ENCODE measurements around the gene RBM11.

Gene RBM11, protein sequence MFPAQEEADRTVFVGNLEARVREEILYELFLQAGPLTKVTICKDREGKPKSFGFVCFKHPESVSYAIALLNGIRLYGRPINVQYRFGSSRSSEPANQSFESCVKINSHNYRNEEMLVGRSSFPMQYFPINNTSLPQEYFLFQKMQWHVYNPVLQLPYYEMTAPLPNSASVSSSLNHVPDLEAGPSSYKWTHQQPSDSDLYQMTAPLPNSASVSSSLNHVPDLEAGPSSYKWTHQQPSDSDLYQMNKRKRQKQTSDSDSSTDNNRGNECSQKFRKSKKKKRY

DNA sequence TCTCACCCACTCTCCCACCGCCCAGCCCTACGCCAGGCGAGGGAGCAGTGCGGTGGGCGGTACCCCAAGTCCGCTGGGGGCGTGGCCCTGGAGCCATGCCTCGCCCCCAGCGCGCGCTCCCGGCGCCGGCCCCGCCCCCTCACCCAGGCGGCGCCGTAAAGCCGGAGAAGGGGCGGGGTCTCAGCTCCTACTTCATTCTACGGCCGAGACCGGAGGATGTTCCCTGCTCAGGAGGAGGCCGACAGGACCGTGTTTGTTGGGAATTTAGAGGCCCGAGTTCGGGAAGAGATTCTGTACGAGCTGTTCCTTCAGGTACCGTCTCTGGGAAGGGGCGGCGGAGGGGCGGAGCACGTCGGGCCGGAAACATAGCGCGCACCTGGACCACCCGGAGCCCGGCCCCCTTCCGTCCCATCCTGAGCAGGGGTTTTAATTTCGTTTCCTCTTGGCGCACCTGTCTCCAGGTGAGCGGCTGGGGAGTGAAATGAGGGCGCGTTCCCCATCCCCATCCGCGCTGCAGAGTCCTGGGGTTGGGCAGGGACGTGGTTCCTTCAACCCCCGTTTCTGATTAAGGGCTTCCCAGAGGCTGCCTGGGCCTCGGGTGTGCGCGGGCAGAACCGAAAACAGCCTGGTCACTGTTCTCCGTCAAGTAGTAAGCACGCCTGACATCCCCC, at the start of gene RBM11:
TSS of gene RBM11 (plus strand) at position 187 of the 671 bp plus-strand sequence. CDS start at position 217, 30 bp downstream.
- DNase-seq = peak; percentile 65 to 86

DNA sequence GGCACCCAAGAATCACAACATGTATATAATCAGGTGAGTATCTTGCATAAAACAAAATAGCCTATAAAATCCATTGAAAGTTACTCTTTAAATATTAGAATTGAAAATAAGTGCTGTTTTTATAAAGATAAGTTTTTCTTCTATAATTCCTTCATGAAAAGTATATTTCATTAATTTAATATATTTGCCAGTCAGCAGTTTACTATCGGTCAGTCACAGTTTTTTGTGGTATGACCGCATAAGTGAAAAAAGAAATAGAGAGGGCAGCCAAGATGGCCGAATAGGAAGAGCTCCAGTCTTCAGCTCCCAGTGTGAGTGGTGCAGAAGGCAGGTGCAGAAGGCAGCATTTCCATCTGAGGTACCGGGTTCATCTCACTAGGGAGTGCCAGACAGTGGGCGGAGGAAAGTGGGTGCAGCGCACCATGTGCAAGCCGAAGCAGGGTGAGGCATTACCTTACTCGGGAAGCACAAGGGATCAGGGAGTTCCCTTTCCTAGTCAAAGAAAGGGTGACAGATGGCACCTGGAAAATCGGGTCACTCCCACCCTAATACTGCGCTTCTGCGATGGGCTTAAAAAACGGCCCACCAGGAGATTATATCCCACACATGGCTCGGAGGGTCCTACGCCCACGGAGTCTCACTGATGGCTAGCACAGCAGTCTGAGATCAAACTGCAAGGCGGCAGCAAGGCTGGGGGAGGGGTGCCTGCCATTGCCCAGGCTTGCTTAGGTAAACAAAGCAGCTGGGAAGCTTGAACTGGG, 49.3 kb upstream of the RBM11 start:
- DNase-seq = peak in 1 of 2 experiments; percentile 24

DNA sequence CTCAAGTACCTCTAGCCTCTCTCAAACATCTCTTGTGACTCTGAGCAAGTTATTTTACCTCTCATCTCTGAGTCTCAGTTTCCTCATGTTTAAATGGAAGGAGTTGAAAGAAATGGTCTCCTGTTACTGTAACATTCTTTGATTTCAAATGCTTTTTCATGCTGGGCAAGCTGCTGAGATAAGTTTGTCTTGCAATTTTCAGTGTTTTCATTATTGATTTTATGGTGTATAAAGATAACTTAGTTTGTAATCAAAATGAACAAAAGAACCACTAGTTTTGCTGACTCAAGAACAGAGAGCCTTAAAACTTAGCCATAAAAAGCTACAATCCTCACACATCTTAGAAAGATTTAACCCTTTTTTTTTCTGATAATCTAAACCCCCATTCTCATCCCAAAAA, 9.7 kb upstream of the RBM11 start:
- no peak for DNase-seq

DNA sequence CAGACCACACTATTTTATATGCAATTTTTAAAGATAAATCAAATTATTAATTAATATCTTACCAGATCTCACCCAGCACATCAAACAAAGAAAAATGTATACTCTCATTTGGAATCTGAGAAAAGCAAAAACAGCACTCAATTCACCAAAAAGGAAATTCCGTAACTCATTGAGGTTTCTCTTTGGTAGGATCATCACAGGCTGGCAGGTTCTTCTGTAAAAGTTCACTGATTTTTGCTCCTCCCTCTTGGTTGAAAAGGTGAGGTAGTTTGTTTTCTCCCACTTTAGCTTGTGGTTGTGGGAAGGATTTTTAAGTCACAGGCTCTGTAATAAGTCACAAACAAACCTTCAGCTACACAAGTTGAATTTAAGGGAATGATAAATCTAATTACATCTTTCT, 5.2 kb upstream of the RBM11 start, which contains the start of gene LIPI:
TSS of gene LIPI (minus strand) at position 218 of the 400 bp plus-strand sequence. CDS start at position 108, 110 bp downstream.
- DNase-seq = no peak

DNA sequence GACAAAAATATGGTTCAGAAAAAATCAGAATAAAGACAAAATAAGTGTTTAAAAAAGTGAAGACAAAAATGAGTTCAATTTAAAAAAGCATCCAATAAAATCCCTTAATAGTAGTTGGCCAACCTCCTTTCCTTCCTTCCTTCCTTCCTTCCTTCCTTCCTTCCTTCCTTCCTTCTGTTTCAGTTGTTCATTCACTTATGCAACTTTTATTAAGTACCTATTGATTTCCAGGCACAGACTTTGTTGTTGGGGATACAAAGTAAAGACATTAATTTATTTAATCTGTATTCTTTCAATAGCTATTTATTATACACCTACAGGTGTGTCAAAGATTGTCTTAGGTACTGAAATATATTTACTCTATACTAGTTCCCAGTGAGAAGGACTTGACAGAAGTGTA, 2.8 kb upstream of the RBM11 start:
- DNase-seq = no peak

DNA sequence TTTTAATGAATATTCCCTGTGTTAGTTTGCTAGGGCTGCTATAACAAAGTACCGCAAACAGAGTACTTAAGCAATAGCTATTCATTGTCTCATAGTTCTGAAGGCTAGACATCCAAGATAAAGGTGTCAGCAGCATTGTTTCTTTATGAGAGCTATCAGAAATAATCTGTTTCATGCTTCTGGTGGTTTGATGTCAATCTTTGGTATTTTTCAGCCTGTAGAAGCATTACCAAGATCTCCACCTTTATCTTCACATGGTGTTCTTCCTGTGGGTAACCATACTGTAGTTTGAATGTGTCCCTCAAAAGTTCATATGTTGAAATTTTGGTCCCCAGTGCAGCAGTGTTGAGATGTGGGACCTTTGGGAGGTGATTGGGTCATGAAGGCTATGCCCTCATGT, 7.4 kb downstream of the RBM11 start:
- DNase-seq = no peak

DNA sequence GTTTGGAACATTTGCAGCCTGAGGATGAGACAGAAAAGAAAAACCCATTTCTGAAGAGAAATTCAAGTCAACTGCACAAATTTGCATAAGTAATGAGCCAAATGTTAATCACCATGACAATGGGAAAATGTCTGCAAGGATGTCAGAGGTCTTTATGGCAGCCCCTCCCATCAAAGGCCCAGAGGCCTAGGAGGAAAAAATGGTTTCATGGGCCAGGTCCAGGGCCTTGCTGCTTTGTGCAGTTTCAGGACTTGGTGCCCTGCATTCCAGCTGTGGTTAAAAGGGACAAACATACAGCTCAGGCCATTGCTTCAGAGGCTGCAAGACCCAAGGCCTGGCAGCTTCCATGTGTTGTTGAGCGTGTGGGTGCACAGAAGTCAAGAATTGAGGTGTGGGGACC, 13.4 kb downstream of the RBM11 start:
- DNase-seq = no peak

DNA sequence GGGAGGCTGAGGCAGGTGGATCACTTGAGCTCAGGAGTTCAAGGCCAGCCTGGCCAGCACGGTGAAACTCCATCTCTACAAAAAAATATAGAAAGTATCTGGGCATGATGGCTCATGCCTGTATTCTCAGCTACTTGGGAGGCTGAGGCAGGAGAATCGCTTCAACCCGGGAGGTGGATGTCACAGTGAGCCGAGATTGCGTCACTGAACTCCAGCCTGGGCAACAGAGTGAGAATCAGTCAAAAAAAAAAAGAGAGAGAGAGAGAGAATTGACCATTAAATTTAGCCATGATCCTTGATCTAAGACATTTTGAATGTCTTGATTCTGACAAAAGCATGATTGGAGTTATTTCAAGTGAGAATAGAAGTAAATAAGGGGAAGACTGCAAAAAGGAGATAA, 19.1 kb downstream of the RBM11 start:
- no peak for DNase-seq

DNA sequence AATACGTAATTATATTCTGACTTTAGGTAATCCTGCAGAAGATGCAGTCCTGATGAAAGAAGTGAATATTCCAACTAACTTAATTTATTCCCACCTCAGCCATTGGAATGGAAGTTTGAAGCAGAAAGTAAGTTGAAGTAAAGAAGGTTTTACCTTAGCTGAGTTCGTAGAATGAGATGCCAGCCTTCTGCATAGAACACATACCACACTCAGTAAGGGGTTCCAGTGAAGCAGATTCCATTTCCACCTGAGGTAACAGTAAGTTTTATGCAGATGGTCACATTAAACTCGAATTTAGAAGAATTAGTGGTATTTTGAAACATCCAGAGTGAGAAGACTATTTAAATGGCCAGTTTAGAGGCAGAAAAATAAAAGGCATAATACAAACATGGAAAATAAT, 20.2 kb downstream of the RBM11 start:
- DNase-seq = no peak

DNA sequence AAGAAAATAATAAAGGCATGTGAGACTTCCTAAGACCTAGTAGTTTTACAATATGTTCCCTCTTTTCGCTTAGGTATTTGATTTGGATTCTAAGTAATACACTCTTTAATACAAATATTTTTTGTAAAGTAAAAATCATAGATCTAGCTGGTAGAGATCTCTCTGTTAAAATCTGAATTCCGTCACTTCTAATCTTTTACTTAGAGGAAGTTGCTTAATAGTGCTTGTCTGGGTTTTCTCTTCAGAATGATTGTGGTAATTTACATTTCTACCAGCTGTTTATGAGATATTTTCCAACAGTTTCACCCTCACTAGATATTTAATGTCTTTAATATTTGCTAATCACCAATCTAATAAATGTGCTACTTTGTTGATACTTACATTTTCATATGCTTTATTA, 23.3 kb downstream of the RBM11 start:
- no peak for DNase-seq

DNA sequence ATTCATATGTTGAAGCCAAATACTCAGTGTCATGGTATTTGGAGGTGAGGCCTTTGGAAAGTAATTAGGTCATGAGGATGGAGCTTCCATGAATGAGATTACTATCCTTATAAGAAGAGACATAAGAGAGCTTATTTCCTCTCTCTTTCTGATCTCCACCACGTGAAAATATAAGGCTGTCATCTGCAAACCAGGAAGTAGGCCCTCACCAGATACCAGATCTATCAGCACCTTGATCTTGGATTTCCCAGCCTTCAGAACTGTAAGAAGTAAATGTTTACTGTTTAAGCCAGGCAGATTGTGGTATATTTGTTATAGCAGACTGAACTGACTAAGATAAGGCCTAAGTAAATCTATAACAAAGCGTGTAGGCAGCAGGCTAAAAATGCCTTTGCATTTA, 25.3 kb downstream of the RBM11 start:
- no peak for DNase-seq

DNA sequence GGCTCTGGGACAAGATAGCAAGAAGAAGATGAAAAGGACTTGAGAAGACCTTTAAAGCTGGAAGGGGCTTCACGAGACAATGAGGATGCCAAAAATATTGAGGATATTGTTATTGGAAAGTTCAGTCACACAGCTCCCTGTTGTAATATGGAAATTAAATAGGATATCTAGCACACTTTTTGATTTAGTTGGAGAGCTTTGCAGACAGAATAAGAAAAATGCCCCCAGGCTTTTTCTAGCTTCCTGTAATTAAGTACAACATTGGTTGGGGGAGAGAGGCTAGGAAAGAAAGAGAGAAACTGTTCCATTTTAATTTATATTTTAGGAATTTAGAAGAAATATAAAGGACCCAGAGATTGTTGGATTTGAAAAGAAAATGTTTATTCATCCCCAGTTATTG, 27.5 kb downstream of the RBM11 start:
- no peak for DNase-seq

DNA sequence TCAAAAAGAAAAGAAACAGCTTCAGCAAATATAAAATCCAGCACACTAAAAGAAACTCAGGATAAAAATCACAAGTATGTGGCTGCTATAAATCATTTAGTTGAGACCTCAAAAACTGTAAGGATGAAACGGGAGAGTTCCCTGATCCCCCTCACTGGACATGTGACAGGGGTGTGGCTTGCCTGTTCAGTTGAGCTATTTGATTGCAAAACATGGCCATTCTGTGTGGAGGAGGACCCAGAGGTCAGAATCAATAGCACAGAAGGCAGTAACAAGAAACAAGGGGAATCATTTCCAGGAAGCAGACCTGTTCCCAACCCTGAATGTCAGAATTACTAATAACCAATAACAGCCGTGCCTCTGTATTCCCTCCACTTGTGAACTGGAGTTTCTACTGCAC, 27.9 kb downstream of the RBM11 start:
- no peak for DNase-seq

DNA sequence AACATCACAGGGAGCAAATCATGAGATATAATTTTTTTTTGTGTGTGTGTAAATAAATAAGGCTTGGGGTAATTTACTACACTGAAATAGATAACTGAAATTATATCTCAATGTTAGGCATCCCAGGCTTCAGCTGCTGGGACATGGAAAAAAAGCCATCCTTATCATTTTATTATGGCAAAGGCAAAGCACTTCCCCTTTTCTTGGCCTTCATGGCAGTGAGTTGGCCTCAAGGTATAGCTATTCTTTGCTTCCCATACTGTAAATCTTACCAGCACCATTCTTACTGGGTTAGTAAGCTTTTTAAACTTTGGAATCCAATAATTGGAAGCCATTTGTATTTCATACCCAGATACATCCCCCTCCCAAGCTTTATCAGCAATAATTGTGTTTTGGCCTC, 29.0 kb downstream of the RBM11 start:
- DNase-seq = no peak

DNA sequence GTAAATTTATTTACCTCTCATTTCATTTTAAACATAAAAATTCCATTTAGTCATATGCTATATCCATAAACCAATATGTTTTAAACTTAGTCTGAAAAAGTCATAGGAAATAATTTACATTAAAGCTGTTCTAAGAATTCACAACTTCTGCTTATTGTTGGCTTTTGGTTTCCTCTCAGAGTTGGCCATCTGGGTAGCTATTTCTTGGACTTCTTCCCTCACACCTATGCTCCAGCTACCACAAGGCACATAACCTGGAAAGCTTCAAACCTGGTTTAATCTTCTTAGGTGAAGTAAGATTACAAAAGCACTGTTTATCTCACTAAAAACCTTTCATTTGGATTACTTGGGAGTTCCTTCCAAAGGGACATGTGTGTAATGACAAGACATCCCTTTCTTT, 29.8 kb downstream of the RBM11 start:
- DNase-seq = no peak

DNA sequence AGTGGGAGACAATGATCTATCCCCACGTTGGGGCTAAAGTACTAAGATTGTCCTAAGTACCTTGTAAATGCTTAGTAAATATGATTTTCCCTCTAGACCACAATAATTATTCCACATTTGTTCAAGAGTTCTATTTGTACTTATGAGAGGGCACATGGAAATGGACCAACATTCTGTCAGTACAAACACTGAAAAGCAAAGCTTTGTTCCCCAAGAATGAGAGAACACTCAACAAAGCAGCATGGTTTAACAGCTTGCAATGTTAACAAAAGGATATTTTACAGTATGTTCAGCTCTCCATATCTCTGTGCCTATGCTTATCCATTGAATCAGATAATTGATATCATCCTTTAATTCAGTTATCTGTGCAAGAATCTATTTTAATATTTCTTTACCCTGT, 35.4 kb downstream of the RBM11 start:
- DNase-seq = no peak

DNA sequence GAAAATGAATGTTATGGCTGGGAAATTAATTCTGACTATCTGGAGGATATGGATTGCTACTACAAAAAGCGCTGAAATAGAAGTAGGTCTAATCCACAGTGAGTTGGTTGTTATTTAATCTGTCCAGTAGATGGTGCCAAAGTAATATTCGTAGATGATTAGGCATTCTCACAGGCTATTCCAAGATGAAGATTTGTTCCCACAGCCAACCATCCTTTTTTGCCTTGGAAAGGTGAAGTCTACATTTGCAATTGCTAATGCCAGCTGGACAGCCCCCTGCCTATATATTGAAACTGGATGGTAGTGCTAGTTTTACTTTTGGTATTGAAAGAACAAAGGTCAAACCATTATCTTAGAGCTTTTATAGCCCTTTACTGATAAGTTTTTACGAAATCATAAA, 43.8 kb downstream of the RBM11 start:
- peak; percentile 59 to 75 for DNase-seq

DNA sequence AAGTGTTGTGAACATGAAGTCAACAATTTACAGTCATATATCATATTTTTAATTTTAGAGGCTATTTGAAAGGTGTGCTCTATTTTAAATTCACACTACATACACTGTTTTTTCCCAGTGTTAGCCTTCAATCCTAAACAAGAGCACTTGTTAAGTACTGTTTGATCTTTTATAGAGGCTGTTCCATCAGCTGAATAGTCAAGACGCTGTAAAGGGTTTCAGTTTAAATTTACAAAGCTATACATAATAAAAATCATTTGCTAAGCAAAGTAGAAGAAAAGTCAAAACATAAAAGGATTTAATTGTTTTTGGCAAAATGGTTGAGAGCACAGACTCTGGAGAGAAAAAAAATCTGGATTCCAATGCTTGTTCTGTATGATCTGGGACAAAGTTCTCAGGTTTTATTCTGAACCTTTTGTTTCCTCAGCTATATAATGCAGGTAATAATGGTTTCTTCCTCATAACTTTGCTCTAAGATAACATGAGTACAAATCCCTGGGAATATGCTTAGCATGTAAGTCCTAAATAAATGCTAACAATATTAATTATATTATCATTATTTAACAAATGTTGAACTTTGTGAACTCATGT, 44.3 kb downstream of the RBM11 start:
- DNase-seq = no peak

DNA sequence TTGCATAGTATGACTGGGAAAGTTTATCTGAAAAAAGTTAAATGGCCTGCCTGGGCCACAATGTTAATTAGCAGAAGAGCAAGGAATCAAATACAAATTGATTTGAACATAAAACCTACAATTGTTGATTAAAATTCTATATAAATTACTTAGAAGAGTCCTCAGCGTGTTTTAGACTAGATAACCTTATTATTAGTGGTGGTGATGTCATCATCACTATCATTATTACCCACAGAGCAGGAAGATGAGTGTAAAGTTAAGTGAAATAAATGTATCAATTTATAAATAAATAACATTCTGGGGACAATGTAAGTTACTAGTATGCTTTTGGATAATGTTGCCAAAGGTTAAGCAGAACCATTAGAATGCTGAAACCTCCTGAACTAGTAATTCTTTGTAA, 46.1 kb downstream of the RBM11 start:
- no peak for DNase-seq

DNA sequence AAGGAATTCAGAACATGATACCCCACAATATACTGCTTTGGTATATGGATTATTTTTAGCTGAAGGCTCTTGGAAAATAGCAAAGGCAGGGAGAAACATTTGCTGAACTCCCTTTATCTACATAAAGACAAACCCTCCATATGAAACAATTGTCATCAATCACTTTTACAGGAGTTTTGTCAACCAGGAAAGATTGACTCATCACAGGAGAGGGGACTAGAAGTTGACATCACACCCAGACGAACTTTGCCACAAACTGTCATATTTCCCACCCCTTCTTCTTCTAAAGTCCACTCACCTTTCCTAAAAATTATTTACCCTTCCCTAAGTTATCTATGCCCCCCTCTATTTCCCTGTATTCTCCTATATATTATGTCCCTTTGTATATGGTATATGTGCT, 47.9 kb downstream of the RBM11 start:
- DNase-seq = no peak

DNA sequence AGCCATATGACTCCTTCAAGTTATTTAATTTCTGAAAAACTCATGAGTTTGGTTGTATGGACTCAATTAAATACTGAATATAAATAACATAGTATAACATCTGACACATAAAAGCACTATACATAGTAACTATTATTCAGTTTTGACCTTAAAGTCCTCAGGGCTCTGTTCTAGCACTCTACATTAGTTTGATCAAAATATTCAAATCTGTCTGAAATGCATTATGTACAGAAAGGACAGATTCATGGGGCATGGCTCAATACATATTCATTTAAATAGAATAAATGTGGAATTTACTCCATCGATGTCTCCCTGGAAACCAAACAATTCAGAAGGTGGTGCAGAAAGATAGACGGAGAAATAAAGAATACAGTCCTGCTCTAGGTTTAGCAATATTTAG, 49.1 kb downstream of the RBM11 start:
- DNase-seq = no peak

DNA sequence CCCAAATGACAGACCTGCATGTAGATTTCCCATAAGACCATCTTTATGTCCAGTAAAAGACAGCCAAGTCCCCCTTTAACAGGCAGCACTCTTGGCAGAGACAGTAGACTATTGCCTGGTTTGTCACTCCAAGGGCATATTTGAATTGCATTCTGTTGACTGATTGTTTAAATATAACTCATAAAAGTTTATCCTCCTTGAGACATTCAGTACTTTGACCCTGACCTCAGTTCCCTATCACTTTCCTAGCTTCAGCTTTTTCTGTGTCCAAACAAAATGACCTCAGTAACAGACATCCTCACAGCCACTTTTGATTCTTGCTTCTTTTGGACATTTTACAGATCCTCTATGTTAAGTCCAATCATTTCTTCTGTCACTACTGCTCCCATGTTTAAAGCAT, 51.1 kb downstream of the RBM11 start:
- no peak for DNase-seq

DNA sequence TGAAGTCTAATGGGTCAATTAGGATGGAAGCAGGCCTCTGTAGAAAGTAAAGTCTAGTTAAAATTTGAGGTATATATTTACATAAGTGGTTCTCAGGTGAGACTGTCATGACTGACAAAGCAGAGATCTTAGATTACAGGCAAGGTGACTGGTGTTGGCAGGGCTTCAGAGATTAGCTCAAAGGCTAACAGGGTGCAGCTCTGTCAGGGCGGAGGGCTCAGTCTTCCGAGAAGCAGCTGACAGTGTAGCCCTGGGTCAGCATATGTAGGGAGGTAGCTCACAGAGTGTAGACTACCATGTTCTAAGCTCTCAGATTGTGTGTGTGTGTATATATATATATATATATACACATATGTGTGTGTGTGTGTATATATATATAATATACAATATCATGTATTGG, 54.7 kb downstream of the RBM11 start:
- DNase-seq = no peak

DNA sequence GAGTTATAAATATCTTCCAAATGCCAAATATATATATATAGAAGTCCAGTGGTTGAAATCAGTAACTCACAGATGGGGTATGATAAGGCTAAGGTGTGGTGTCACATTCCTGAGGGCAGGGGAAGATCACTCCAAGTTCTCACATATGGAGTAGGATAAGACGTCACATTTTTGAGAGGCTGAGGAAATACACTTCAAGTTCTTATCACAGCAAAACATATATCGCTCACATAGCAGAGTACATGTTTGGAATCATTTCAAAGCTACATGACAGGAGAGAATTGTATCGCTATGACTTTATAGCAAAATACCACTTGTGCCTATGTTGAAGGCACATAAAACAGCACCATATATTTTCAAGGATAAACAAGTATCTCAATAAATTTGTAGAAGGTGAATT, 55.1 kb downstream of the RBM11 start:
- DNase-seq = no peak

Measured in NCI-H524 (cell line).